Right hindlimb (tissue), 1 donor: ENCODE measurements around the gene GPR150.
A peak's percentile ranks its signal among the peaks of the same experiment; 100 is the strongest.

ENCODE experiments used
- DNase-seq: peaks from one replicate; pipeline ENCODE4 v3.0.0-alpha.2; 2018

Gene GPR150

GRCh38 chr5:95620030-95620869 lies at the start of gene GPR150:
TSS of gene GPR150 (plus strand) at chr5:95620087. CDS start at chr5:95620276, 189 bp downstream.
- peak; percentile 64 for DNase-seq

- no peak for DNase-seq
Observed at GRCh38 chr5:95572016-95572415, 47.9 kb upstream of the GPR150 start.

- no peak for DNase-seq
Observed at GRCh38 chr5:95581576-95581975, 38.3 kb upstream of the GPR150 start.

- DNase-seq, result no peak
Observed at GRCh38 chr5:95583992-95584391, 35.9 kb upstream of the GPR150 start.

GRCh38 chr5:95590880-95591279 lies 29.0 kb upstream of the GPR150 start:
- no peak for DNase-seq

GRCh38 chr5:95591490-95591901 lies 28.4 kb upstream of the GPR150 start:
- DNase-seq, result no peak

- no peak for DNase-seq
Observed at GRCh38 chr5:95595289-95595931, 24.5 kb upstream of the GPR150 start.

- no peak for DNase-seq
Observed at GRCh38 chr5:95599252-95599651, 20.6 kb upstream of the GPR150 start.

GRCh38 chr5:95600557-95600956 lies 19.3 kb upstream of the GPR150 start:
- no peak for DNase-seq

- no peak for DNase-seq
Observed at GRCh38 chr5:95605786-95606185, 14.1 kb upstream of the GPR150 start.

GRCh38 chr5:95606419-95606818 lies 13.5 kb upstream of the GPR150 start:
- no peak for DNase-seq

- no peak for DNase-seq
Observed at GRCh38 chr5:95609711-95610110, 10.2 kb upstream of the GPR150 start.

- no peak for DNase-seq
Observed at GRCh38 chr5:95610546-95610945, 9.3 kb upstream of the GPR150 start.

- DNase-seq, result no peak
Observed at GRCh38 chr5:95611396-95611795, 8.5 kb upstream of the GPR150 start.

- DNase-seq, result no peak
Observed at GRCh38 chr5:95613514-95613913, 6.4 kb upstream of the GPR150 start.

GRCh38 chr5:95615164-95615467 lies 4.8 kb upstream of the GPR150 start:
- DNase-seq, result no peak

GRCh38 chr5:95617057-95617456 lies 2.8 kb upstream of the GPR150 start:
- DNase-seq, result no peak

GRCh38 chr5:95619096-95619495 lies 791 bp upstream of the GPR150 start:
- no peak for DNase-seq

GRCh38 chr5:95619514-95620029 lies 315 bp upstream of the GPR150 start:
- no peak for DNase-seq

- DNase-seq, result peak; percentile 58
Observed at GRCh38 chr5:95620870-95621838, 1.3 kb downstream of the GPR150 start.

- no peak for DNase-seq
Observed at GRCh38 chr5:95621839-95622629, 2.1 kb downstream of the GPR150 start.

- no peak for DNase-seq
Observed at GRCh38 chr5:95623706-95624105, 3.8 kb downstream of the GPR150 start.
